ENCODE measurements around the gene AUH. TPM values are rescaled to one million over a fixed set of nuclear protein-coding genes. Genes with fewer than 3 reads are reported as not detected.

Gene AUH
- total RNA-seq, 1 experiment from 2014 or later = 29.0 TPM

- TF ChIP-seq CTCF (IDR thresholded peaks at IDR 0.05 in 2 of 3, conservative IDR thresholded peaks at IDR 0.05 in 1 of 3; ENCODE audit: borderline replicate concordance in 1 of 3, insufficient read depth in 1 of 3, low read depth in 2 of 3, low read length in 2 of 3) = no peak
- TF ChIP-seq EZH2phosphoT487 (IDR thresholded peaks at IDR 0.05; ENCODE audit: borderline replicate concordance) = no peak
- TF ChIP-seq REST (IDR thresholded peaks at IDR 0.05; ENCODE audit: low read depth) = no peak
- no peak for TF ChIP-seq RAD21 (IDR thresholded peaks at IDR 0.05; ENCODE audit: low read depth)
- no peak for TF ChIP-seq POLR2AphosphoS5 (IDR thresholded peaks at IDR 0.05; ENCODE audit: low read depth, low read length)
- no peak for TF ChIP-seq SRF (IDR thresholded peaks at IDR 0.05; ENCODE audit: low read depth)
- TF ChIP-seq ZBTB33 (IDR thresholded peaks at IDR 0.05; ENCODE audit: extremely low read depth, insufficient replicate concordance, low read length) = no peak
- TF ChIP-seq ATF3 (IDR thresholded peaks at IDR 0.05) = no peak
- TF ChIP-seq SIN3A (IDR thresholded peaks at IDR 0.05; ENCODE audit: low read depth) = no peak
- no peak for TF ChIP-seq MAX (IDR thresholded peaks at IDR 0.05)
- TF ChIP-seq FOSL1 (IDR thresholded peaks at IDR 0.05; ENCODE audit: low read depth) = no peak
- TF ChIP-seq ELF1 (IDR thresholded peaks at IDR 0.05; ENCODE audit: borderline replicate concordance, low read depth) = no peak
- TF ChIP-seq ZNF274 (IDR thresholded peaks at IDR 0.05; ENCODE audit: low read depth, low read length) = no peak
- no peak for TF ChIP-seq TCF7L2 (IDR thresholded peaks at IDR 0.05; ENCODE audit: borderline replicate concordance, extremely low read depth, insufficient read depth, insufficient read length)
- no peak for TF ChIP-seq CBX3 (IDR thresholded peaks at IDR 0.05; ENCODE audit: low read depth)
- TF ChIP-seq YY1 (IDR thresholded peaks at IDR 0.05; ENCODE audit: extremely low read depth, insufficient replicate concordance, low read depth, low read length) = no peak
- no peak for TF ChIP-seq POLR2A (IDR thresholded peaks at IDR 0.05; ENCODE audit: borderline replicate concordance, extremely low read depth, insufficient read depth, insufficient read length)
- ChIA-PET POLR2A (no interaction called here), RAD21 (ENCODE audit: low non-redundant PET in 1 of 2, low total read pairs in 2 of 2, uncharacterized antibody in 2 of 2, unreplicated experiment in 2 of 2) (no interaction called here), CTCF (no interaction called here)
- ATAC-seq (no peak), DNase-seq (ENCODE audit: low read depth, low spot score) (no peak)
- H3K4me2 ChIP-seq (ENCODE audit: low read length) = no peak overlapping the region
- no peak overlapping the region for H3K4me3 ChIP-seq (replicated peaks in 1 of 2; ENCODE audit: low read depth in 1 of 2, low read length in 2 of 2)
- no peak overlapping the region for H3K9ac ChIP-seq (ENCODE audit: low read length)
- no peaks in the 10 kb centered on the region for H3K9me2 ChIP-seq (ENCODE audit: insufficient read depth)
- H2AFZ ChIP-seq (ENCODE audit: low read depth, low read length, poor library complexity, severe bottlenecking) = no peak overlapping the region
- H3K4me1 ChIP-seq (ENCODE audit: control insufficient read depth in 1 of 2, insufficient read depth in 2 of 2, low read length in 2 of 2) = no peaks in the 10 kb centered on the region; a peak in 1 of 4 replicates
- H3K27me3 ChIP-seq (ENCODE audit: insufficient read depth, low read length) = no peaks in the 10 kb centered on the region
- H4K20me1 ChIP-seq (ENCODE audit: insufficient read depth) = no peaks in the 10 kb centered on the region
- H3K9me3 ChIP-seq (ENCODE audit: control insufficient read depth in 1 of 2, insufficient read depth in 1 of 2, low read depth in 1 of 2, low read length in 2 of 2) = no peaks in the 10 kb centered on the region; a peak in 1 of 4 replicates
- BruUV-seq (replicated peaks) = no TSS peak
- no peaks in the 10 kb centered on the region for H3K36me3 ChIP-seq (ENCODE audit: control insufficient read depth in 1 of 2, insufficient read depth in 2 of 2, low read length in 2 of 2)
- intact Hi-C loops (cut with micrococcal nuclease) = no loop called here
- H3K79me2 ChIP-seq (ENCODE audit: insufficient read depth, low read length) = no peaks in the 10 kb centered on the region
- no peak overlapping the region for H3K27ac ChIP-seq (ENCODE audit: low read depth, low read length)
Observed at GRCh38 chr9:91172329-91172728, 189.4 kb downstream of the AUH start.

Data from HCT116 (cell line).